HUES6 (cell line): Measurements from ENCODE around the gene ZFP36L2.

Experiments
- H3K27ac ChIP-seq: 2 replicates; pipeline ENCODE4 v1.7.0; 2013; ENCODE audit warnings: low read depth, mild to moderate bottlenecking, low read length, inconsistent platforms
- H3K27me3 ChIP-seq: 2 replicates; pipeline ENCODE4 v1.6.1; 2013; ENCODE audit warnings: low read length; ENCODE audit not compliant: control insufficient read depth, insufficient read depth
- H3K36me3 ChIP-seq: 2 replicates; pipeline ENCODE4 v1.6.1; 2013; ENCODE audit warnings: low read length; ENCODE audit not compliant: control insufficient read depth, insufficient read depth
- H3K4me1 ChIP-seq: 2 replicates; pipeline ENCODE4 v1.6.1; 2013; ENCODE audit warnings: low read length; ENCODE audit not compliant: control insufficient read depth, insufficient read depth
- H3K4me3 ChIP-seq: 2 replicates; pipeline ENCODE4 v1.5.1; 2013; ENCODE audit warnings: low read depth, low read length
- H3K9ac ChIP-seq: one replicate; pipeline ENCODE4 v1.6.1; 2013; ENCODE audit warnings: mild to moderate bottlenecking, low read length
- H3K9me3 ChIP-seq: 2 replicates; pipeline ENCODE4 v1.6.1; 2013; ENCODE audit warnings: low read depth, low read length; ENCODE audit not compliant: control insufficient read depth, insufficient read depth

The ZFP36L2 gene

GRCh38 chr2:43203373-43203772, 23.0 kb downstream of the ZFP36L2 start:
- Histone ChIP-seq H3K27ac (no peak overlapping the region), H3K4me3 (no peak overlapping the region), H3K9me3 (no peaks in the 10 kb centered on the region), H3K27me3 (no peaks in the 10 kb centered on the region), H3K9ac (no peak overlapping the region), H3K36me3 (no peaks in the 10 kb centered on the region), H3K4me1 (peaks cover 19% of the 10 kb centered on the region)

- no peak overlapping the region for H3K4me3 ChIP-seq
- H3K27ac ChIP-seq = no peak overlapping the region
- H3K4me1 ChIP-seq = peaks cover 17% of the 10 kb centered on the region
- H3K9me3 ChIP-seq = no peaks in the 10 kb centered on the region
- no peaks in the 10 kb centered on the region for H3K36me3 ChIP-seq
- H3K27me3 ChIP-seq = no peaks in the 10 kb centered on the region
- no peak overlapping the region for H3K9ac ChIP-seq
Measured at GRCh38 chr2:43202289-43202688, 24.1 kb downstream of the ZFP36L2 start.

GRCh38 chr2:43201497-43201896, 24.9 kb downstream of the ZFP36L2 start:
- Histone ChIP-seq H3K9me3 (no peaks in the 10 kb centered on the region), H3K4me3 (no peak overlapping the region), H3K9ac (no peak overlapping the region), H3K27me3 (no peaks in the 10 kb centered on the region), H3K36me3 (no peaks in the 10 kb centered on the region), H3K4me1 (peaks cover 20% of the 10 kb centered on the region), H3K27ac (no peak overlapping the region)

- no peaks in the 10 kb centered on the region for H3K27me3 ChIP-seq
- H3K4me1 ChIP-seq = peaks cover 17% of the 10 kb centered on the region
- H3K36me3 ChIP-seq = no peaks in the 10 kb centered on the region
- H3K9me3 ChIP-seq = no peaks in the 10 kb centered on the region
- H3K4me3 ChIP-seq = no peak overlapping the region
- no peak overlapping the region for H3K9ac ChIP-seq
- H3K27ac ChIP-seq = no peak overlapping the region
Measured at GRCh38 chr2:43201016-43201415, 25.4 kb downstream of the ZFP36L2 start.

GRCh38 chr2:43199492-43200488, 26.6 kb downstream of the ZFP36L2 start:
- H3K36me3 ChIP-seq = no peaks in the 10 kb centered on the region
- no peak overlapping the region for H3K4me3 ChIP-seq
- no peaks in the 10 kb centered on the region for H3K27me3 ChIP-seq
- H3K4me1 ChIP-seq = peaks cover 18% of the 10 kb centered on the region
- H3K9ac ChIP-seq = peak overlapping the region; percentile 32
- H3K27ac ChIP-seq = peak overlapping the region; percentile 9; the same call in 1 of the 2 replicates
- no peaks in the 10 kb centered on the region for H3K9me3 ChIP-seq

GRCh38 chr2:43198263-43198662, 28.1 kb downstream of the ZFP36L2 start:
- H3K4me1 ChIP-seq = peaks cover 29% of the 10 kb centered on the region
- no peaks in the 10 kb centered on the region for H3K36me3 ChIP-seq
- no peak overlapping the region for H3K9ac ChIP-seq

GRCh38 chr2:43197588-43197896, 28.9 kb downstream of the ZFP36L2 start:
- H3K9me3 ChIP-seq = no peaks in the 10 kb centered on the region
- H3K4me1 ChIP-seq = peaks cover 31% of the 10 kb centered on the region
- H3K9ac ChIP-seq = no peak overlapping the region
- H3K4me3 ChIP-seq = no peak overlapping the region
- H3K27ac ChIP-seq = no peak overlapping the region
- no peaks in the 10 kb centered on the region for H3K36me3 ChIP-seq
- no peaks in the 10 kb centered on the region for H3K27me3 ChIP-seq

More at GRCh38 chr2:43198263-43198662, 28.1 kb downstream of the ZFP36L2 start:
- Histone ChIP-seq H3K9me3 (no peaks in the 10 kb centered on the region), H3K27me3 (no peaks in the 10 kb centered on the region), H3K4me3 (no peak overlapping the region), H3K27ac (no peak overlapping the region)

- no peaks in the 10 kb centered on the region for H3K36me3 ChIP-seq
- no peaks in the 10 kb centered on the region for H3K9me3 ChIP-seq
- no peak overlapping the region for H3K27ac ChIP-seq
- H3K4me1 ChIP-seq = peaks cover 31% of the 10 kb centered on the region
- no peaks in the 10 kb centered on the region for H3K27me3 ChIP-seq
- no peak overlapping the region for H3K4me3 ChIP-seq
- H3K9ac ChIP-seq = no peak overlapping the region
Measured at GRCh38 chr2:43196768-43197587, 29.4 kb downstream of the ZFP36L2 start.

GRCh38 chr2:43194121-43194869, 32.1 kb downstream of the ZFP36L2 start:
- no peaks in the 10 kb centered on the region for H3K27me3 ChIP-seq
- no peaks in the 10 kb centered on the region for H3K9me3 ChIP-seq
- H3K36me3 ChIP-seq = no peaks in the 10 kb centered on the region
- no peak overlapping the region for H3K9ac ChIP-seq
- no peak overlapping the region for H3K4me3 ChIP-seq
- H3K4me1 ChIP-seq = peaks cover 21% of the 10 kb centered on the region
- H3K27ac ChIP-seq = no peak overlapping the region

GRCh38 chr2:43193652-43194120, 32.7 kb downstream of the ZFP36L2 start:
- H3K36me3 ChIP-seq = no peaks in the 10 kb centered on the region
- no peaks in the 10 kb centered on the region for H3K9me3 ChIP-seq
- peaks cover 20% of the 10 kb centered on the region for H3K4me1 ChIP-seq
- no peak overlapping the region for H3K27ac ChIP-seq
- no peaks in the 10 kb centered on the region for H3K27me3 ChIP-seq
- no peak overlapping the region for H3K9ac ChIP-seq
- no peak overlapping the region for H3K4me3 ChIP-seq
